ENCODE measurements around the gene SESN1.
"Not testable (repeated sequence)": the region's sequence is repeated elsewhere in the genome, so short reads cannot be mapped to it uniquely, and the experiment has no call there.

Gene SESN1

GRCh38 chr6:108988296-108988695 lies 106.3 kb downstream of the SESN1 start:
- TF ChIP-seq, protein P1, sequence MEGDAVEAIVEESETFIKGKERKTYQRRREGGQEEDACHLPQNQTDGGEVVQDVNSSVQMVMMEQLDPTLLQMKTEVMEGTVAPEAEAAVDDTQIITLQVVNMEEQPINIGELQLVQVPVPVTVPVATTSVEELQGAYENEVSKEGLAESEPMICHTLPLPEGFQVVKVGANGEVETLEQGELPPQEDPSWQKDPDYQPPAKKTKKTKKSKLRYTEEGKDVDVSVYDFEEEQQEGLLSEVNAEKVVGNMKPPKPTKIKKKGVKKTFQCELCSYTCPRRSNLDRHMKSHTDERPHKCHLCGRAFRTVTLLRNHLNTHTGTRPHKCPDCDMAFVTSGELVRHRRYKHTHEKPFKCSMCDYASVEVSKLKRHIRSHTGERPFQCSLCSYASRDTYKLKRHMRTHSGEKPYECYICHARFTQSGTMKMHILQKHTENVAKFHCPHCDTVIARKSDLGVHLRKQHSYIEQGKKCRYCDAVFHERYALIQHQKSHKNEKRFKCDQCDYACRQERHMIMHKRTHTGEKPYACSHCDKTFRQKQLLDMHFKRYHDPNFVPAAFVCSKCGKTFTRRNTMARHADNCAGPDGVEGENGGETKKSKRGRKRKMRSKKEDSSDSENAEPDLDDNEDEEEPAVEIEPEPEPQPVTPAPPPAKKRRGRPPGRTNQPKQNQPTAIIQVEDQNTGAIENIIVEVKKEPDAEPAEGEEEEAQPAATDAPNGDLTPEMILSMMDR (IDR thresholded peaks at IDR 0.05; ENCODE audit: low read depth, low read length) = no peak
- no peak overlapping the region for H3K4me3 ChIP-seq (ENCODE audit: low read depth, low read length)

GRCh38 chr6:108987156-108987555 lies 107.5 kb downstream of the SESN1 start:
- no peak overlapping the region for H3K4me3 ChIP-seq (ENCODE audit: low read depth, low read length)
- TF ChIP-seq, protein P1 (IDR thresholded peaks at IDR 0.05; ENCODE audit: low read depth, low read length) = no peak

DNA sequence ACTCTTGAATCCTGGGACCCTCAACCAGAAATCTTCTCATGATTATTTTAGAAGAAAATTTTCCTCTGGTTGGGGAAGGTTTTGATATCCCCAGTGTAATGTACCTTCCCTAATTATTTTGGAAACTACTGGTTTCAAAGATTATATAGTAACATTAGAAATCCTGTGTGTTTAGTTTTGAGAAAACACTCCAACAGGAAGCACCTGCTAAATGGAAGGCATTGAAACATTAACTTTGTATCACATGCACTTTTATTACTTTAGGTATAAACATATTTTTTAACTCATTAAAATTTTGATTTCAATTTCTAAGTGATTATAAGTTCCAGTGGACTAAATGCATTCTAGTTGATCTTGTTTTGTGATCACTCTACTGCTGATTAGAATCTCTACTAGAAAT lies 109.3 kb downstream of the SESN1 start:
- TF ChIP-seq, protein P1 (IDR thresholded peaks at IDR 0.05; ENCODE audit: low read depth, low read length) = no peak
- no peak overlapping the region for H3K4me3 ChIP-seq (ENCODE audit: low read depth, low read length)

GRCh38 chr6:108983151-108983550 lies 111.5 kb downstream of the SESN1 start:
- TF ChIP-seq, protein P1 (IDR thresholded peaks at IDR 0.05; ENCODE audit: low read depth, low read length) = no peak
- H3K4me3 ChIP-seq (ENCODE audit: low read depth, low read length) = no peak overlapping the region

DNA sequence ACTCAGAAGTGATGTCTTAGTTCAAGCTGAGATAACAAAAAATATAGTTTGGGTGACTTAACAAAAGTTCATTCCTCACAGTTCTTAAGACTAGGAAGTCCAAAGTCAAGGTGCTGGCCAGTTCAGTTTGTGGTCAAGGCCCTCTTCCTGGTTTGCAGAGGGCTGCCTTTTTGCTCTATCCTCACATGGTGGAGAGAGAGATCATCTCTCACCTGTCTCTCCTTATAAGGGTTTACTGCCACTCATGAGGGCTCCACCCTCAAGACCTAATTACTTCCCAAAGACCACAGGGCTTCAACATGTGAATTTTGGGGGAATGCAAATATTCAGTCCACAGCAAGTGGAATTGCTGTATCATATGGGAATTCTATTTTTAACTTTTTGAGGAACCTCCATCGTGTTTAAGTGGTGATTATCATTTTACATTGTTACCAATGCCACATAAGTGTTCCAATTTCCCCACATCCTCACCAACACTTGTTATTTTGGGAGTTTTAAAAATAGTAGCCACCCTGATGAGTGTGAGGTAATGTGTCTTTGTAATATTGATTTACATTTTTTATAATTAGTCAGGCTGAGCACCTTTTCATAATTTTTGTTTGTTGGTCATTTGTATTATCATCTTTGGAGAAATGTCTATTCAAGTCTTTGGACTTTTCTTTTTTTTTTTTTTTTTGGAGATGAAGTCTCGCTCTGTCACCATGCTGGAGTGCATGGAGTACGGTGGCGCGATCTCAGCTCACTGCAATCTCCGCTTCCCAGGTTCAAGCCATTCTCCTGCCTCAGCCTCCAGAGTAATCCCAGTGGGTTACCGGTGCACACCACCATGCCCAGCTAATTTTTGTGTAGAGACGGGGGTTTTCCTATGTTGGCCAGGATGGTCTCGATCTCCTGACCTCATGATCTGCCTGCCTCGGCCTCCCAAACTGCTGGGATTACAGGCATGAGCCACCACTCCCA lies 112.2 kb downstream of the SESN1 start:
- no peak overlapping the region for H3K4me3 ChIP-seq (ENCODE audit: low read depth, low read length)
- TF ChIP-seq, protein P1 (IDR thresholded peaks at IDR 0.05; ENCODE audit: low read depth, low read length) = no peak

DNA sequence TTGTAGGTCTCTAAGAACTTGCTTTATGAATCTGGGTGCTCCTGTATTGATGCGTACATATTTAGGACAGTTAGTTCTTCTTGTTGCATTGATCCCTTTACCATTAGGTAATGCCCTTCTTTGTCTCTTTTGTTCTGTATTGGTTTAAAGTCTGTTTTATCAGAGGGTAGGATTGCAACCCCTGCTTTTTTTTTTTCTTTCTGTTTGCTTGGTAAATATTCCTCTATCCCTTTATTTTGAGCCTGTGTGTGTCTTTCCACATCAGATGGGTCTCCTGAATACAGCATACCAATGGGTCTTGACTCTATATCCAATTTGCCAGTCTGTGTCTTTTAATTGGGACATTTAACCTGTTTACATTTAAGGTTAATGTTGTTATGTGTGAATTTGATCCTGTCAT lies 116.0 kb downstream of the SESN1 start:
- not testable (repeated sequence) for H3K4me3 ChIP-seq (ENCODE audit: low read depth, low read length)

DNA sequence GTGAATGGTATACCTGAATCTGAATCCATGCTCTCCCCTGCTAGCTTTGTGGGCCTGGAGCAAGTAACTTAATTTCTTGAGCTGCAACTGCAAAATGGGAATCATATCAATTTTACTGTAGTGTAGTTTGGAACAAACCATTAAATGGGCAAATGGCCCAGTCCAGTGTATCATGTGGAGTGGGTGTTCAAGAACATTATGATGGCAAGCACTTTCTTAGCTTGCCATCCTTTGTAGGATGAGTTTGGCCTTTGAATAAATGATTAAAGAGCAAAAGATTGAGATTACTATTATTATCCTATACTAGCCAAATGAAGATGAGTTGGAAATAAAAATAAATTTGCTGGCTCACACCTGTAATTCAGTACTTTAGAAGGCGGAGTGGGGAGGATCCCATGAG lies 120.4 kb downstream of the SESN1 start:
- TF ChIP-seq, protein P1 (IDR thresholded peaks at IDR 0.05; ENCODE audit: low read depth, low read length) = no peak
- no peak overlapping the region for H3K4me3 ChIP-seq (ENCODE audit: low read depth, low read length)
